Measurements from ENCODE around the gene ZNF175. TPM values are rescaled to one million over a fixed set of nuclear protein-coding genes. Genes with fewer than 3 reads are reported as not detected.

Gene ZNF175
- total and polyA plus RNA-seq, 2 experiments from 2014 or later = 2.3 to 6.3 TPM

GRCh38 chr19:51576850-51577249 is 5.8 kb downstream of the ZNF175 start (continued):
- TF ChIP-seq ZNF462 (CRISPR knock-in tag; IDR thresholded peaks at IDR 0.05) = no peak

GRCh38 chr19:51586103-51586728 is 15.1 kb downstream of the ZNF175 start:
- Histone ChIP-seq H3K36me3 (ENCODE audit: insufficient read depth) (peaks cover 43% of the 10 kb centered on the region), H3K4me1 (ENCODE audit: insufficient read depth) (no peaks in the 10 kb centered on the region), H3K27ac (ENCODE audit: low read depth) (no peak overlapping the region), H3K79me2 (replicated peaks; ENCODE audit: insufficient read depth) (no peaks in the 10 kb centered on the region), H3K4me3 (no peak overlapping the region), H4K20me1 (replicated peaks; ENCODE audit: insufficient read depth) (no peaks in the 10 kb centered on the region), H3K4me2 (no peak overlapping the region), H2AFZ (no peak overlapping the region), H3K9me2 (ENCODE audit: insufficient read depth) (peaks cover 4% of the 10 kb centered on the region; the same call in 1 of the 2 replicates), H3K27me3 (ENCODE audit: insufficient read depth) (no peaks in the 10 kb centered on the region), H3F3A (replicated peaks; ENCODE audit: low read depth) (no peaks in the 10 kb centered on the region)
- Mint-ChIP-seq H3K4me1 (no peaks in the 10 kb centered on the region), H3K9me3 (peaks cover 36% of the 10 kb centered on the region), H3K4me3 (no peak overlapping the region), H3K27me3 (ENCODE audit: insufficient read depth, low read depth, poor library complexity) (no peaks in the 10 kb centered on the region), H3K27ac (no peak overlapping the region), H3K36me3 (ENCODE audit: low read depth) (peaks cover 76% of the 10 kb centered on the region)
- DNase-seq (ENCODE audit: low spot score) = no peak
- no peak for ATAC-seq
- TF ChIP-seq REST (IDR thresholded peaks at IDR 0.05; ENCODE audit: unreplicated experiment) (no peak), ZNF331 (CRISPR knock-in tag; IDR thresholded peaks at IDR 0.05; ENCODE audit: low read depth) (no peak), ZNF462 (CRISPR knock-in tag; IDR thresholded peaks at IDR 0.05) (no peak), JUNB (IDR thresholded peaks at IDR 0.05; ENCODE audit: unreplicated experiment) (no peak), CREB1 (CRISPR knock-in tag; IDR thresholded peaks at IDR 0.05; ENCODE audit: low read depth) (no peak)
